HepG2 (cell line): ENCODE measurements around the gene ANKS3. TPM values are rescaled to one million over a fixed set of nuclear protein-coding genes. Genes with fewer than 3 reads are reported as not detected.
A peak's percentile ranks its signal among the peaks of the same experiment; 100 is the strongest.

Experiments
- AGO2 ChIP-seq: fragments of 200-400 bp; formaldehyde crosslinking; optimal IDR thresholded peaks from 2 replicates; pipeline ENCODE3; 2017; ENCODE audit warnings: mild to moderate bottlenecking, low read depth, low read length, moderate library complexity
- EHMT2 ChIP-seq: fragments of 200-600 bp; sonication (generic); IDR thresholded peaks from 2 replicates; pipeline ENCODE4 v1.7.0; 2017; ENCODE audit warnings: antibody characterized with exemption, low read depth, low read length, borderline replicate concordance
- ELF1 ChIP-seq: sonication (generic); formaldehyde crosslinking; IDR thresholded peaks from 2 replicates; pipeline ENCODE4 v1.4.0; 2020; ENCODE audit warnings: missing genetic modification reagents
- EP300 ChIP-seq, 3 experiments: sonication (generic) in 1 of 3; formaldehyde crosslinking in 1 of 3; IDR thresholded peaks; 2 replicates each; pipeline versions ENCODE4 v1.5.1 to v1.6.1; 2011 to 2020; ENCODE audit warnings: low read depth in 2 of 3, low read length in 2 of 3, borderline replicate concordance in 1 of 3, improper control_type of control experiment in 1 of 3, mild to moderate bottlenecking in 1 of 3, missing genetic modification reagents in 1 of 3, moderate library complexity in 1 of 3
- FIP1L1 ChIP-seq: fragments of 200-400 bp; formaldehyde crosslinking; IDR thresholded peaks from 2 replicates; pipeline ENCODE4 v1.6.1; 2018; ENCODE audit warnings: low read depth, mild to moderate bottlenecking, low read length, moderate library complexity, borderline replicate concordance; ENCODE audit not compliant: insufficient read depth
- FOXJ3 ChIP-seq: sonication (generic); formaldehyde crosslinking; IDR thresholded peaks from 2 replicates; pipeline ENCODE4 v1.4.0; 2020; ENCODE audit warnings: missing genetic modification reagents, mild to moderate bottlenecking, borderline replicate concordance
- HNF4A ChIP-seq: sonication (generic); formaldehyde crosslinking; IDR thresholded peaks from 2 replicates; pipeline ENCODE4 v1.4.0; 2020; ENCODE audit warnings: missing genetic modification reagents
- HOXA5 ChIP-seq: sonication (generic); formaldehyde crosslinking; IDR thresholded peaks from 2 replicates; pipeline ENCODE4 v1.4.0; 2020; ENCODE audit warnings: missing genetic modification reagents
- MTA1 ChIP-seq: sonication (generic); formaldehyde crosslinking; IDR thresholded peaks from 2 replicates; pipeline ENCODE4 v1.4.0; 2020; ENCODE audit warnings: missing genetic modification reagents, mild to moderate bottlenecking, borderline replicate concordance
- NCOA2 ChIP-seq: sonication (generic); formaldehyde crosslinking; IDR thresholded peaks from 2 replicates; pipeline ENCODE4 v1.8.0; 2022; ENCODE audit warnings: inconsistent platforms
- NR2F2 ChIP-seq: IDR thresholded peaks from 2 replicates; pipeline ENCODE4 v1.6.1; 2012; ENCODE audit warnings: low read depth, inconsistent platforms, borderline replicate concordance
- RBM22 ChIP-seq: fragments of 200-400 bp; formaldehyde crosslinking; optimal IDR thresholded peaks from 2 replicates; pipeline ENCODE3; 2017; ENCODE audit warnings: mild to moderate bottlenecking, low read length, moderate library complexity
- ZC3H4 ChIP-seq: sonication (generic); formaldehyde crosslinking; IDR thresholded peaks from 2 replicates; pipeline ENCODE4 v1.4.0; 2020; ENCODE audit warnings: missing genetic modification reagents, borderline replicate concordance
- ZKSCAN1 ChIP-seq: fragments of 150-350 bp; IDR thresholded peaks from 2 replicates; pipeline ENCODE4 v1.6.1; 2014; ENCODE audit warnings: low read length
- polyA plus RNA-seq, 8 experiments: library from polyadenylated mRNA; depleted of rRNA in 3 of 8; stranded (reverse) in 7 of 8; unstranded in 1 of 8; fragments of >200 nt; fragmentation: Illumina TruSeq in 4 of 8; extraction: Trizol in 4 of 8; gene quantifications; 2 replicates each; pipeline versions ENCODE4 v1.2.1 to v1.2.3, GENCODE V29; 2011 to 2016; ENCODE audit warnings: low read depth in 4 of 8, missing spikeins in 1 of 8, mixed read lengths in 1 of 8; ENCODE audit not compliant: insufficient read depth in 1 of 8
- total RNA-seq, 5 experiments: library from RNA; depleted of rRNA; stranded (reverse); fragments of >200 nt; fragmentation: Illumina TruSeq; extraction: Trizol; gene quantifications; 2 replicates each; pipeline ENCODE4 v1.2.3, GENCODE V29; 2016; ENCODE audit warnings: low read depth in 1 of 5
- TF ChIP-seq, protein P1 (sequence below): sonication (generic); formaldehyde crosslinking; IDR thresholded peaks from 2 replicates; pipeline ENCODE4 v1.8.0; 2022; ENCODE audit warnings: mild to moderate bottlenecking, missing genetic modification reagents, moderate library complexity
- TF ChIP-seq, protein P2 (sequence below): sonication (generic); formaldehyde crosslinking; IDR thresholded peaks from 2 replicates; pipeline ENCODE4 v1.5.1; 2020; ENCODE audit warnings: mild to moderate bottlenecking, missing genetic modification reagents, moderate library complexity
- TF ChIP-seq, protein P3 (sequence below): sonication (generic); formaldehyde crosslinking; IDR thresholded peaks from 2 replicates; pipeline ENCODE4 v1.4.0; 2020; ENCODE audit warnings: mild to moderate bottlenecking, low read depth, missing genetic modification reagents
- TF ChIP-seq, protein P4 (sequence below): sonication (generic); formaldehyde crosslinking; IDR thresholded peaks from 2 replicates; pipeline ENCODE4 v1.4.0; 2020; ENCODE audit warnings: mild to moderate bottlenecking, missing genetic modification reagents
- TF ChIP-seq, protein P5 (sequence below): fragments of 450-650 bp; IDR thresholded peaks from 2 replicates; pipeline ENCODE4 v1.6.1; 2017; ENCODE audit warnings: mild to moderate bottlenecking

The ANKS3 gene
- total and polyA plus RNA-seq, 2 of the 13 experiments (the other 11 are each of a cell fraction or from before 2014, with no cell fraction given), result 11.4 to 15.9 TPM

DNA sequence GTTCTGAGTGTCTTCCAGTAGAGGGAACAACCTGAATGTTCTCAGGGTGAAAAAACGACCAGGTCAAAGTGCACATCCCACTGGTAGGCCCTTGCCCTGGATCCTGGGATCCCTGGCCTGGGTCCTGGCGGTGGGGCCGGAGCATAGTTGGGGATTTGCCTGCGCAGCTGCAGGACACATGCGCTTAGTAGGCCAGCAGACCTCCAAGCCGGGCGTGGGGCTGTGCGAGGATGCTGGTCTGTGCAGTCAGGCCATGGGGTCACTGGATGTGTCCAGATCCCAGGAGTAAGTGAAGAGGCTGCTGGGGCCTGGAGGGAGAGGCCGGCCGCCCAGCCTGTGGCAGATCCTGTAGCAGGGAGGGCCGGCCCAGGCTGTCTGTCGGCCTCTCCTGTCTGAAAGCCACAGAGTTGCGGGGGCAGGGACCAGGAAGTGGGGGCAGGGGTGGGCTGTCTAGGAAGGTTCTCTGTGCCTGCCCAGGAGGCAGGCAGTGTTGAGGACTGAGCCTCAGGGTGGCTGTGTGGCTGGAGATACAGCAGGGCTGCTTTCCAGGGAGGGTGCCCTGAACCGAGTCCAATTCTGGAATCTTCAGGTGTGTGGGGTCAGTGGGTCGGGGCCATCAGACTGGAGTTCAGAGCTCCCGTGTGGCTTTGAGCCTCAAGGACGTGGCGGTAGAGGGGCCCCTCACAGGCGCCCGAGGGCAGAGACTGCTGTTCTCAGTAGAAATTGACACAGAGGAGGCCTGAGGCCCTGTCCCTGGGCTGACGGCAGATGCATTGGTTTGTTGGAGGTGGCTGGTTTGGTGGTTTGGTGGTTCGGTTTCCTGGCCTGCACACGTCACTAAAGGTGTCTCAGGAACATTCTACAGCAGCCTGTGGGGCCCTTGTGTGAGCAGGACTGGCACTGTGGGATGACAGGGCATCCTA, 57.9 kb downstream of the ANKS3 start (continued):
- TF ChIP-seq NCOA2, result no peak
- TF ChIP-seq MTA1 (CRISPR knock-in tag), result no peak
- TF ChIP-seq HNF4A (CRISPR knock-in tag), result peak; percentile 54
- TF ChIP-seq, protein P1, sequence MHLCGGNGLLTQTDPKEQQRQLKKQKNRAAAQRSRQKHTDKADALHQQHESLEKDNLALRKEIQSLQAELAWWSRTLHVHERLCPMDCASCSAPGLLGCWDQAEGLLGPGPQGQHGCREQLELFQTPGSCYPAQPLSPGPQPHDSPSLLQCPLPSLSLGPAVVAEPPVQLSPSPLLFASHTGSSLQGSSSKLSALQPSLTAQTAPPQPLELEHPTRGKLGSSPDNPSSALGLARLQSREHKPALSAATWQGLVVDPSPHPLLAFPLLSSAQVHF (CRISPR knock-in tag), result no peak
- TF ChIP-seq RBM22, result peak; percentile 30
- TF ChIP-seq EHMT2, result no peak
- TF ChIP-seq AGO2, result peak; percentile 68
- 0 out of 2 replicates have a peak, but pooled peaks have one; percentile 35 for TF ChIP-seq ELF1 (CRISPR knock-in tag)
- 0 out of 2 replicates have a peak, but pooled peaks have one; percentile 46 for TF ChIP-seq NR2F2
- TF ChIP-seq, protein P2, sequence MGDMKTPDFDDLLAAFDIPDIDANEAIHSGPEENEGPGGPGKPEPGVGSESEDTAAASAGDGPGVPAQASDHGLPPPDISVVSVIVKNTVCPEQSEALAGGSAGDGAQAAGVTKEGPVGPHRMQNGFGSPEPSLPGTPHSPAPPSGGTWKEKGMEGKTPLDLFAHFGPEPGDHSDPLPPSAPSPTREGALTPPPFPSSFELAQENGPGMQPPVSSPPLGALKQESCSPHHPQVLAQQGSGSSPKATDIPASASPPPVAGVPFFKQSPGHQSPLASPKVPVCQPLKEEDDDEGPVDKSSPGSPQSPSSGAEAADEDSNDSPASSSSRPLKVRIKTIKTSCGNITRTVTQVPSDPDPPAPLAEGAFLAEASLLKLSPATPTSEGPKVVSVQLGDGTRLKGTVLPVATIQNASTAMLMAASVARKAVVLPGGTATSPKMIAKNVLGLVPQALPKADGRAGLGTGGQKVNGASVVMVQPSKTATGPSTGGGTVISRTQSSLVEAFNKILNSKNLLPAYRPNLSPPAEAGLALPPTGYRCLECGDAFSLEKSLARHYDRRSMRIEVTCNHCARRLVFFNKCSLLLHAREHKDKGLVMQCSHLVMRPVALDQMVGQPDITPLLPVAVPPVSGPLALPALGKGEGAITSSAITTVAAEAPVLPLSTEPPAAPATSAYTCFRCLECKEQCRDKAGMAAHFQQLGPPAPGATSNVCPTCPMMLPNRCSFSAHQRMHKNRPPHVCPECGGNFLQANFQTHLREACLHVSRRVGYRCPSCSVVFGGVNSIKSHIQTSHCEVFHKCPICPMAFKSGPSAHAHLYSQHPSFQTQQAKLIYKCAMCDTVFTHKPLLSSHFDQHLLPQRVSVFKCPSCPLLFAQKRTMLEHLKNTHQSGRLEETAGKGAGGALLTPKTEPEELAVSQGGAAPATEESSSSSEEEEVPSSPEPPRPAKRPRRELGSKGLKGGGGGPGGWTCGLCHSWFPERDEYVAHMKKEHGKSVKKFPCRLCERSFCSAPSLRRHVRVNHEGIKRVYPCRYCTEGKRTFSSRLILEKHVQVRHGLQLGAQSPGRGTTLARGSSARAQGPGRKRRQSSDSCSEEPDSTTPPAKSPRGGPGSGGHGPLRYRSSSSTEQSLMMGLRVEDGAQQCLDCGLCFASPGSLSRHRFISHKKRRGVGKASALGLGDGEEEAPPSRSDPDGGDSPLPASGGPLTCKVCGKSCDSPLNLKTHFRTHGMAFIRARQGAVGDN (CRISPR knock-in tag), result peak; percentile 78
- peak; percentile 92 for TF ChIP-seq ZKSCAN1
- TF ChIP-seq FIP1L1, result no peak
- no peak for TF ChIP-seq HOXA5 (CRISPR knock-in tag)
- TF ChIP-seq EP300 (IDR thresholded peaks at IDR 0.05; ENCODE audit: low read depth in 2 of 2, low read length in 2 of 2), result peak in 1 of 2 experiments; percentile 24; a peak in 1 of 4 replicates
- TF ChIP-seq EP300 (CRISPR knock-in tag; IDR thresholded peaks at IDR 0.05; ENCODE audit: borderline replicate concordance), result no peak
- TF ChIP-seq, protein P3, sequence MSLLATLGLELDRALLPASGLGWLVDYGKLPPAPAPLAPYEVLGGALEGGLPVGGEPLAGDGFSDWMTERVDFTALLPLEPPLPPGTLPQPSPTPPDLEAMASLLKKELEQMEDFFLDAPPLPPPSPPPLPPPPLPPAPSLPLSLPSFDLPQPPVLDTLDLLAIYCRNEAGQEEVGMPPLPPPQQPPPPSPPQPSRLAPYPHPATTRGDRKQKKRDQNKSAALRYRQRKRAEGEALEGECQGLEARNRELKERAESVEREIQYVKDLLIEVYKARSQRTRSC (CRISPR knock-in tag), result no peak
- TF ChIP-seq, protein P4, sequence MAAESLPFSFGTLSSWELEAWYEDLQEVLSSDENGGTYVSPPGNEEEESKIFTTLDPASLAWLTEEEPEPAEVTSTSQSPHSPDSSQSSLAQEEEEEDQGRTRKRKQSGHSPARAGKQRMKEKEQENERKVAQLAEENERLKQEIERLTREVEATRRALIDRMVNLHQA (CRISPR knock-in tag), result no peak
- TF ChIP-seq ZC3H4 (CRISPR knock-in tag), result no peak
- TF ChIP-seq, protein P5, sequence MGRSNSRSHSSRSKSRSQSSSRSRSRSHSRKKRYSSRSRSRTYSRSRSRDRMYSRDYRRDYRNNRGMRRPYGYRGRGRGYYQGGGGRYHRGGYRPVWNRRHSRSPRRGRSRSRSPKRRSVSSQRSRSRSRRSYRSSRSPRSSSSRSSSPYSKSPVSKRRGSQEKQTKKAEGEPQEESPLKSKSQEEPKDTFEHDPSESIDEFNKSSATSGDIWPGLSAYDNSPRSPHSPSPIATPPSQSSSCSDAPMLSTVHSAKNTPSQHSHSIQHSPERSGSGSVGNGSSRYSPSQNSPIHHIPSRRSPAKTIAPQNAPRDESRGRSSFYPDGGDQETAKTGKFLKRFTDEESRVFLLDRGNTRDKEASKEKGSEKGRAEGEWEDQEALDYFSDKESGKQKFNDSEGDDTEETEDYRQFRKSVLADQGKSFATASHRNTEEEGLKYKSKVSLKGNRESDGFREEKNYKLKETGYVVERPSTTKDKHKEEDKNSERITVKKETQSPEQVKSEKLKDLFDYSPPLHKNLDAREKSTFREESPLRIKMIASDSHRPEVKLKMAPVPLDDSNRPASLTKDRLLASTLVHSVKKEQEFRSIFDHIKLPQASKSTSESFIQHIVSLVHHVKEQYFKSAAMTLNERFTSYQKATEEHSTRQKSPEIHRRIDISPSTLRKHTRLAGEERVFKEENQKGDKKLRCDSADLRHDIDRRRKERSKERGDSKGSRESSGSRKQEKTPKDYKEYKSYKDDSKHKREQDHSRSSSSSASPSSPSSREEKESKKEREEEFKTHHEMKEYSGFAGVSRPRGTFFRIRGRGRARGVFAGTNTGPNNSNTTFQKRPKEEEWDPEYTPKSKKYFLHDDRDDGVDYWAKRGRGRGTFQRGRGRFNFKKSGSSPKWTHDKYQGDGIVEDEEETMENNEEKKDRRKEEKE, result no peak
- no peak for TF ChIP-seq FOXJ3 (CRISPR knock-in tag)
